Vagina (tissue), 2 donors: ENCODE measurements around the gene FRYL.

Experiments
- POLR2AphosphoS5 ChIP-seq, 2 donors: sonication (generic); formaldehyde crosslinking; IDR thresholded peaks; one replicate each; pipeline ENCODE4 v1.9.0; 2017; ENCODE audit warnings: antibody characterized with exemption in 2 of 2, mild to moderate bottlenecking in 2 of 2, low read depth in 1 of 2; ENCODE audit not compliant: insufficient read depth in 1 of 2
- TF ChIP-seq, protein P1 (sequence below), 3 experiments: fragments of 450-650 bp in 2 of 3; fragments of 200-600 bp in 1 of 3; sonication (generic) in 1 of 3; IDR thresholded peaks; one replicate each; pipeline ENCODE4 v1.5.1; 2017 to 2019; ENCODE audit warnings: antibody characterized with exemption in 3 of 3, mild to moderate bottlenecking in 2 of 3, moderate library complexity in 2 of 3

GRCh38 chr4:48509543-48509942 lies 270.5 kb downstream of the FRYL start:
- TF ChIP-seq, protein P1, sequence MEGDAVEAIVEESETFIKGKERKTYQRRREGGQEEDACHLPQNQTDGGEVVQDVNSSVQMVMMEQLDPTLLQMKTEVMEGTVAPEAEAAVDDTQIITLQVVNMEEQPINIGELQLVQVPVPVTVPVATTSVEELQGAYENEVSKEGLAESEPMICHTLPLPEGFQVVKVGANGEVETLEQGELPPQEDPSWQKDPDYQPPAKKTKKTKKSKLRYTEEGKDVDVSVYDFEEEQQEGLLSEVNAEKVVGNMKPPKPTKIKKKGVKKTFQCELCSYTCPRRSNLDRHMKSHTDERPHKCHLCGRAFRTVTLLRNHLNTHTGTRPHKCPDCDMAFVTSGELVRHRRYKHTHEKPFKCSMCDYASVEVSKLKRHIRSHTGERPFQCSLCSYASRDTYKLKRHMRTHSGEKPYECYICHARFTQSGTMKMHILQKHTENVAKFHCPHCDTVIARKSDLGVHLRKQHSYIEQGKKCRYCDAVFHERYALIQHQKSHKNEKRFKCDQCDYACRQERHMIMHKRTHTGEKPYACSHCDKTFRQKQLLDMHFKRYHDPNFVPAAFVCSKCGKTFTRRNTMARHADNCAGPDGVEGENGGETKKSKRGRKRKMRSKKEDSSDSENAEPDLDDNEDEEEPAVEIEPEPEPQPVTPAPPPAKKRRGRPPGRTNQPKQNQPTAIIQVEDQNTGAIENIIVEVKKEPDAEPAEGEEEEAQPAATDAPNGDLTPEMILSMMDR (IDR thresholded peaks at IDR 0.05) = no peak
- no peak for TF ChIP-seq POLR2AphosphoS5 (IDR thresholded peaks at IDR 0.05; ENCODE audit: insufficient read depth in 1 of 2, low read depth in 1 of 2)
